MCF 10A (cell line): ENCODE measurements around the gene WFDC9. TPM values are rescaled to one million over a fixed set of nuclear protein-coding genes. Genes with fewer than 3 reads are reported as not detected.

Experiments
- BruUV-seq: library from RNA; stranded (reverse); fragments of 400-500 nt; replicated peaks from 2 replicates; lab custom pipeline; 2021; lab: Mats Ljungman, UMichigan
- CTCF ChIA-PET: fragments of 300-600 bp; sonication (Branson Sonifier 250); formaldehyde crosslinking; extraction: SDS; loops from one replicate; lab custom pipeline; 2021; ENCODE audit warnings: antibody characterized with exemption, inconsistent platforms; lab: Yijun Ruan, JAX
- POLR2A ChIA-PET: fragments of 300-600, 350-650 bp; sonication (Branson Sonifier 250); formaldehyde crosslinking; extraction: SDS; loops from one replicate; lab custom pipeline; 2020; ENCODE audit warnings: antibody characterized with exemption, inconsistent platforms; lab: Yijun Ruan, JAX
- DNase-seq: peaks from one replicate; pipeline ENCODE4 v3.0.0-alpha.2; 2018; ENCODE audit not compliant: unreplicated experiment
- H3K27ac Mint-ChIP-seq: one replicate; pipeline ENCODE4 v1.8.0; 2022; ENCODE audit warnings: mild to moderate bottlenecking, low read depth, mixed read lengths; ENCODE audit not compliant: unreplicated experiment
- H3K27me3 Mint-ChIP-seq: one replicate; pipeline ENCODE4 v1.8.0; 2022; ENCODE audit warnings: mixed read lengths; ENCODE audit not compliant: insufficient read depth, unreplicated experiment
- H3K36me3 Mint-ChIP-seq: one replicate; pipeline ENCODE4 v1.8.0; 2022; ENCODE audit warnings: mild to moderate bottlenecking, moderate library complexity, mixed read lengths; ENCODE audit not compliant: insufficient read depth, unreplicated experiment
- H3K4me1 Mint-ChIP-seq: one replicate; pipeline ENCODE4 v1.8.0; 2022; ENCODE audit warnings: mixed read lengths; ENCODE audit not compliant: insufficient read depth, unreplicated experiment
- H3K4me3 Mint-ChIP-seq: one replicate; pipeline ENCODE4 v1.8.0; 2022; ENCODE audit warnings: mild to moderate bottlenecking, moderate library complexity, mixed read lengths; ENCODE audit not compliant: unreplicated experiment
- H3K9me3 Mint-ChIP-seq: one replicate; pipeline ENCODE4 v1.8.0; 2022; ENCODE audit warnings: mixed read lengths; ENCODE audit not compliant: unreplicated experiment
- intact Hi-C: fragments of 100-400 bp; cut with micrococcal nuclease; formaldehyde crosslinking; loops from 2 replicates; pipeline ENCODE4 v1.14.1; 2022
- total RNA-seq: library from RNA; stranded (reverse); gene quantifications from 2 replicates; pipeline ENCODE4 v1.2.3, GENCODE V29; 2022
- TF ChIP-seq, protein P1 (sequence below): fragments of 200-600 bp; IDR thresholded peaks from one replicate; pipeline ENCODE4 v1.8.0; 2022; ENCODE audit warnings: antibody characterized with exemption, mild to moderate bottlenecking; ENCODE audit not compliant: unreplicated experiment

WFDC9 gene
- total RNA-seq, 1 experiment from 2014 or later = not detected

DNA sequence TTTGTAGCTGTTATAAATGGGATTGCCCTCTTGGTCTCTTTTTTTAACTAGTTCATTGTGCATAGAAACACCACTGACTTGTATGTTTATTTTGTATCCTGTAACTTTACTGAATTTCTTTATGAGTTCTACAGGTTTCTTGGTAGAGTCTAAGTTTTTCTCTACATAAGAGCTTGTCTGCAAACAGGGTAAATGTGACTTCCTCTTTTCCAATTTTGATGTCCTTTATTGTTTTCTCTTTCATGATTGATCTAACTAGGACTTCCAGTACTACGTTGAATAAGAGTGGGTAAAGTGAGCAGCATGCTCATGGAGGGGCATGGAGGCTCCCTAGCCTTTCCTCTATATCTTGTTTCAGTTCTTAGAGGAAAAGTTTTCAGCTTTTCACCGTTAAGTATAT lies 4.5 kb downstream of the WFDC9 start:
- no peak overlapping the region for H3K27ac Mint-ChIP-seq
- H3K27me3 Mint-ChIP-seq = peaks cover 20% of the 10 kb centered on the region
- H3K36me3 Mint-ChIP-seq = no peaks in the 10 kb centered on the region
- DNase-seq = no peak
- no peak overlapping the region for H3K4me3 Mint-ChIP-seq
- intact Hi-C loops = no loop called here
- H3K9me3 Mint-ChIP-seq = no peaks in the 10 kb centered on the region
- TF ChIP-seq, protein P1, sequence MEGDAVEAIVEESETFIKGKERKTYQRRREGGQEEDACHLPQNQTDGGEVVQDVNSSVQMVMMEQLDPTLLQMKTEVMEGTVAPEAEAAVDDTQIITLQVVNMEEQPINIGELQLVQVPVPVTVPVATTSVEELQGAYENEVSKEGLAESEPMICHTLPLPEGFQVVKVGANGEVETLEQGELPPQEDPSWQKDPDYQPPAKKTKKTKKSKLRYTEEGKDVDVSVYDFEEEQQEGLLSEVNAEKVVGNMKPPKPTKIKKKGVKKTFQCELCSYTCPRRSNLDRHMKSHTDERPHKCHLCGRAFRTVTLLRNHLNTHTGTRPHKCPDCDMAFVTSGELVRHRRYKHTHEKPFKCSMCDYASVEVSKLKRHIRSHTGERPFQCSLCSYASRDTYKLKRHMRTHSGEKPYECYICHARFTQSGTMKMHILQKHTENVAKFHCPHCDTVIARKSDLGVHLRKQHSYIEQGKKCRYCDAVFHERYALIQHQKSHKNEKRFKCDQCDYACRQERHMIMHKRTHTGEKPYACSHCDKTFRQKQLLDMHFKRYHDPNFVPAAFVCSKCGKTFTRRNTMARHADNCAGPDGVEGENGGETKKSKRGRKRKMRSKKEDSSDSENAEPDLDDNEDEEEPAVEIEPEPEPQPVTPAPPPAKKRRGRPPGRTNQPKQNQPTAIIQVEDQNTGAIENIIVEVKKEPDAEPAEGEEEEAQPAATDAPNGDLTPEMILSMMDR = no peak
- no peaks in the 10 kb centered on the region for H3K4me1 Mint-ChIP-seq
- no TSS peak for BruUV-seq
- ChIA-PET POLR2A (interaction anchor here (0.7 kb wide), 1 partner anchor 59 kb away, joined by 3 read pairs; no protein-coding TSS in a partner anchor), CTCF (interaction anchor here (0.8 to 5.0 kb wide), 3 partner anchors 12 to 144 kb away, joined by 3 to 38 read pairs (median 6); no protein-coding TSS in a partner anchor)

DNA sequence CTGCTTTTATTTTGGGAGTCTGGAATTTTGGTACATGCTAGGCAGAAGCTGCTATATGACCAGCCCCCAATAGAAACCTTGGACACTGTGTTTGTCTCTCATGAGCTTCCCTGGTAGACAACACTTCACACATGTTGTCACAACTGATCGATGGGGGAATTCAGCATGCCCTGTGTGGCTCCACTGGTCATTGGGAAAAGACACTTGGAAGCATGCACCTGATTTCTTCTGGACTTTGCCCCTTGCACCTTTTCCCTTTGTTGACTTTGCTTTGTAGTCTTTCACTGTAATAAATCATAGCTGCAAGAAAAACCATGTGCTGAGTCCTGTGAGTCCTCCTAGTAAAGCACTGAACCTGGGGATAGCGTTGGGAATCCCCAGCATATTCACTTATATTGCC lies 9.5 kb downstream of the WFDC9 start:
- ChIA-PET CTCF (interaction anchor here (0.7 kb wide), 1 partner anchor 656 kb away, joined by 4 read pairs; no protein-coding TSS in a partner anchor), POLR2A (no interaction called here)
- Mint-ChIP-seq H3K27me3 (no peaks in the 10 kb centered on the region), H3K4me1 (no peaks in the 10 kb centered on the region), H3K27ac (no peak overlapping the region), H3K9me3 (no peaks in the 10 kb centered on the region), H3K4me3 (no peak overlapping the region), H3K36me3 (no peaks in the 10 kb centered on the region)
- BruUV-seq = no TSS peak
- TF ChIP-seq, protein P1 = no peak
- DNase-seq = no peak
- intact Hi-C loops = no loop called here

DNA sequence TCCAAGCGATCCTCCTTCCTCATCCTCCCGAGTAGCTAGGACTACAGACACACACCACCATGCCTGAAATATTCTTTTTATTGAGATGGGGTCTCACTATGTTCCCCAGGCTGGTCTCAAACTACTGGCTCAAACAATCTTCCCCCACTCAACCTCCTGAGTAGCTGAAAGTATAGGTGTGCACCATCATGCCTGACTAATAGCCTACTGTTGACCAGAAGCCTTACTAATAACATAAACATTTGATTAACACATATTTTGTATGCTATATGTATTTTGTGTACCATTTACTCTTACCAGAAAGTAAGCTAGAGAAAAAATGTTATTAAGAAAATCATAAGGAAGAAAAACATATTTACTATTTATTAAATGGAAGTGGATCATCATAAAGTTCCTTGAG lies 13.5 kb downstream of the WFDC9 start:
- ChIA-PET POLR2A (interaction anchor here (1.3 kb wide), 1 partner anchor 11 kb away, joined by 3 read pairs; no protein-coding TSS in a partner anchor), CTCF (interaction anchor here (0.8 to 2.6 kb wide), 2 partner anchors 12 to 25 kb away, joined by 5 to 18 read pairs; partner anchors contain the start of gene WFDC10A)
- no peak for DNase-seq
- Mint-ChIP-seq H3K36me3 (no peaks in the 10 kb centered on the region), H3K27ac (no peak overlapping the region), H3K9me3 (no peaks in the 10 kb centered on the region), H3K27me3 (no peaks in the 10 kb centered on the region), H3K4me3 (no peak overlapping the region), H3K4me1 (no peaks in the 10 kb centered on the region)
- TF ChIP-seq, protein P1 = no peak
- intact Hi-C loops = no loop called here
- BruUV-seq = no TSS peak

DNA sequence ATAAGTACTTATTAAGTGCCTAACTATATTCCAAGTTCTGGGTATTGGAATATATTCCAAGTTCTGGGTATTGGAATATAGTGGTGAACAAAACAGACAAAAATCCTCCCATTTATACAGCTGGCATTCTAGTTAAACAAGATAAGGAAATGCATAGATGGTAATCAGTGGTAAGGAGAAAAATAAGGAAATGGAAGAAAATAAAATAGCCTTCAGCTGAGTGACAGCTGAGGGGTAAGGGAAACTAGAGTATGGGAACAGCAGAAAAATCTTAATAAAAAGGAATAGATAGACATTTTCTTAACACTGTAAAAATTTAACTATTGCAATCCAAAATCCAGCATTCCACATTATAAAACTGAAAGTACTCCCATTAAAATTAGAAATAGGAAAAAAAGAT lies 18.8 kb downstream of the WFDC9 start:
- H3K4me3 Mint-ChIP-seq = no peak overlapping the region
- no peak overlapping the region for H3K27ac Mint-ChIP-seq
- BruUV-seq = no TSS peak
- ChIA-PET CTCF (no interaction called here), POLR2A (interaction anchor here (0.6 kb wide), 1 partner anchor 88 kb away, joined by 5 read pairs; no protein-coding TSS in a partner anchor)
- H3K9me3 Mint-ChIP-seq = no peaks in the 10 kb centered on the region
- H3K36me3 Mint-ChIP-seq = no peaks in the 10 kb centered on the region
- H3K27me3 Mint-ChIP-seq = no peaks in the 10 kb centered on the region
- intact Hi-C loops = no loop called here
- TF ChIP-seq, protein P1 = no peak
- H3K4me1 Mint-ChIP-seq = peaks cover 11% of the 10 kb centered on the region
- no peak for DNase-seq
